RKO (cell line): ENCODE results near the gene PXDN.
"Not testable (repeated sequence)": the region's sequence is repeated elsewhere in the genome, so short reads cannot be mapped to it uniquely, and the experiment has no call there.

Experiments used
- DNase-seq: peaks from one replicate; pipeline ENCODE4 v3.0.0-alpha.2; 2016; ENCODE audit warnings: low spot score

Gene PXDN

DNA sequence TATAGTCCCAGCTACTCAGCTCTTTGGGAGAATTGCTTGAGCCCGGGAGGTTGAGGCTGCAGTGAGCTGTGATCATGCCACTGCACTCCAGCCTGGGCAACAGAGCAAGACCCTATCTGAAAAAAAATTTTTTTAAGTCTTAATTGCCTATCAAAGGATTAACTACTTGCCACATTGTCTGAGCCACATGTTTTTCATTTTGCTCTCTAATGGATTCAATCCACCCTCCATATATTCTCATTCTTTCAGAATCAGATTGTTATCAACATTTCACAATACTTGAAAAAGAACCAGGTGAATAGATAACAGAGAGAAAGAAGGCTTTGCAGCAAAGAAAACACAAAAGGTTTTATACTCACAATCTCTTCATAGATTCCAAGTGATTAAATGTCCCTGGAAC, 61.0 kb downstream of the PXDN start:
- DNase-seq: no peak

DNA sequence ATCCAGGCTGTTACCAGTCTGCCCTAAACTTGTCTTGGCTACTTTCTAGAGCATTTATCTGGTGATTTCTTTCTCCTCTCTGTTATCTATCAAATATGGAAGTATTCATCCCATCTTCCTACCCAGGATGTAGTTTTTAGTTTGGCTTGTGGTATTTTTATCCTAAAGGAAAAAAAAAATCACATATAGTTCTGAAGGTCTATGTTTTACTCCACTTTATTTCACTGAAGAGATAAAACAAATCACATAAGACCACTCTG, 62.2 kb downstream of the PXDN start:
- no peak for DNase-seq

DNA sequence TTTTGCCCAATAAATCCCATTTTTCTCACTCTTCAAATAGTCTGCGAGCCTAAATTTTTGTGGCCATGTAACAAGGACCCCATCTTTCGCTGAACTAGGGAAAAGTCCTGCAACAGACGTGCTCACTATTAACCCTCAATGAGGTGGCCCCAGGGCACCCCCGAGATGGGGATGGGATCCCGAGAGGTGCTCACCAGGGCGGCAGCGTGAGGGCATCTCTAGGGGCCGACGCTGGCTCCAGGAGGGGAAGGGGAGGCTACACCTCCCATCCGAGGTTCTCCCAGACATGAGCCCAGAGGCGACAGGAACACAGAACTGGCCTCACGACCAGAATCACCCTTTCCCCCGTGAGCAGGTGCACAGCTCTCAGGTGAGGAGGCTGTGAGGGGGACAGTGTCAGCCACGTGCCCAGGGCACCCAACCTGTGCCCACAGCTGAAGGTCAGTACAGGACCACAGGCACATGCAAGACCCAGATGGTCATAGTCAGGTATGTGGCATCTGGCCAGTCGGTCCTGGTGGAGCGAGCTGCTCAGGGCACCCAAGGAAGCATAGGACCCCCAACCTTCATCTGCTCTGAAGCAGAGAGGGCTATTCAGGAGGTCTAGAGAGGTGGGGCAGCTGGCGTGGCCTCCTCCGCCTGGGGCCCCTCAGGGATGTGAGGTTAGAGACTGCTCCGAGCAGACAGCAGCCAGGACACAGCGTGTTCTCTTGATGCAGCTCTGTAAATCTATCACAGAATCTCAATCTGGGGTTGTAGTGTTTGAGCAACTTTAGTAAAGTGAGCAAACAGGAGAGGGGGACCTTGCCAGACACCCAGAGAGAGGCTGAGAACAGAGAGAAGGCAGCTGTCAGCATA, 62.8 kb downstream of the PXDN start:
- no peak for DNase-seq

DNA sequence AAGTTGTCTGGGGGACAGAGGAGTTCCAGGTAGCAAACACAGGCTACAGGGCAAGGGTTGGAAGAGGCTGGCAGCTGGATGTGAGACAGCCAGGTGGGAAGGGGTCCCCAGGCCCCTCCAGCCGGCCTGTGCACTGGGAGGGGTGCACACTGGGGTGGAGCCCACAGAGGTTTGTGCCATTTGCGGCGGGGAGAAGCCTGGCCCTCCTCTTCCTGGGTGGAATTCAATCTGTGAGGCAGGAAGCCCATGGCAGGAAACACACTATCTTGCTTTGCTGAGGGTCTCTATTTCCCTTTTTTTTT, 63.3 kb downstream of the PXDN start:
- no peak for DNase-seq

DNA sequence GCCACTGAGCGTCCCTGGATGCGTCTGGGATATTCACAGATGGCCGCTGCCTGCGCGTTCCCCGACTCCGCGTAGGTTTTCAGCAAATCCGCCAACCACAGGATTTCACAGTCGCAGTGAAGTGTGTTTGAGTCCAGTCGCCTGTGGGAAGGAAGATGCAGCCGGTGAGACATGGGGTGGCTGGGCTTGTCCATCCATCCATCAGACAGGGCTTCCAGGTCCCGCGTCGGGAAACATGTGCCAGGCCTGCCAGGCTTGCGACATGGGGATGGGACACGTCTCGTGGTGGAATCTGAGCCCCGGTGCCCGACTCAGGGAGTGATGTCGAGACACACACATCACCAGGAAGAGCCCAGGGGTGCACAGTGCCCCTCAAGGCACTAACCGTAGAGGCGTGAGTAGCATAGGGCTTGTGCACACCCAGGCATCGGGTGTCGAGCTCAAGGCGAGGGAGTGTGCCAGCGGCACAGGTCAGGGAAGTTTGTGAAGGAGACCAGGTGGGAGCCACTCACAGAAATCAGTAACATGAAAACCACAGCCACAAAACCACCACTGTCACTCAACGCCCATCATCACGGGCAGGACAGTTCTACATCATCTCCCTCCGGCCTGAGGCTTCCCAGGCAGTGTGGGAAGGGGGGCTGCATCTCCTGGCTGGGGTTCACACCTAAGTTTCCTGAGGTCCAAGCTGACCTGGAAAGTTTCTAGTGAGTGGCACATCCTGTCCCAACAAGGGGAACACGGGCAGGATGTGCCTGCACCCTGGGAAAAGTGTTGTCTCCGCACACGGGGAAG, 63.9 kb downstream of the PXDN start:
- no peak for DNase-seq

DNA sequence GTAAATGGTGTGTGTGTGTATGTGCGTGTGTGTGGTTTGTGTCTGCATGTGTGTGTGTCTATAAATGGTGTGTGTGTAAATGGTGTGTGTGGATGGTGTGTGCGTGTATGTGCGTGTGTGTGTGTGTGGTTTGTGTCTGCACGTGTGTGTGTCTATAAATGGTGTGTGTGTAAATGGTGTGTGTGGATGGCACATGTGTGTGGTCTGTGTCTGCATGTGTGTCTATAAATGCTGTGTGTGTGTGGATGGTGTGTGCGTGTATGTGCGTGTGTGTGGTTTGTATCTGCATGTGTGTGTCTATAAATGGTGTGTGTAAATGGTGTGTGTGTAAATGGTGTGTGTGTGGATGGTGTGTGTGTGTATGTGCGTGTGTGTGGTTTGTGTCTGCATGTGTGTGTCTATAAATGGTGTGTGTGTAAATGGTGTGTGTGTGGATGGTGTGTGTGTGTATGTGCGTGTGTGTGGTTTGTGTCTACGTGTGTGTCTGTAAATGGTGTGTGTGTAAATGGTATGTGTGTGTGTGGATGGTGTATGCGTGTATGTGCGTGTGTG, 64.8 kb downstream of the PXDN start:
- DNase-seq: not testable (repeated sequence)

DNA sequence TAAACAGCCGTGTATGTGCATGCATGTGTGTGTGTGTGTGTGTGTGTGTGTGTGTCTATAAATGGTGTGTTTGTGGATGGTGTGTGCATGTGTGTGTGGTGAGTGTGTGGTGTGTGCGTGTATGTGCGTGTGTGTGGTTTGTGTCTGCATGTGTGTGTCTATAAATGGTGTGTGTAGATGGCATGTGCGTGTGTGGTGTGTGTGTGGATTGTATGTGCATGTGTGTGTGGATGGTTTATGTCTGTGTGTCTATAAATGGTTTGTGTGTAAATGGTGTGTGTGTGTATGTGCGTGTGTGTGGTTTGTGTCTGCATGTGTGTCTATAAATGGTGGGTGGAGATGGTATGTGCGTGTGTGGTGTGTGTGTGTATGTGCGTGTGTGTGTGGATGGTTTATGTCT, 65.2 kb downstream of the PXDN start:
- not testable (repeated sequence) for DNase-seq

DNA sequence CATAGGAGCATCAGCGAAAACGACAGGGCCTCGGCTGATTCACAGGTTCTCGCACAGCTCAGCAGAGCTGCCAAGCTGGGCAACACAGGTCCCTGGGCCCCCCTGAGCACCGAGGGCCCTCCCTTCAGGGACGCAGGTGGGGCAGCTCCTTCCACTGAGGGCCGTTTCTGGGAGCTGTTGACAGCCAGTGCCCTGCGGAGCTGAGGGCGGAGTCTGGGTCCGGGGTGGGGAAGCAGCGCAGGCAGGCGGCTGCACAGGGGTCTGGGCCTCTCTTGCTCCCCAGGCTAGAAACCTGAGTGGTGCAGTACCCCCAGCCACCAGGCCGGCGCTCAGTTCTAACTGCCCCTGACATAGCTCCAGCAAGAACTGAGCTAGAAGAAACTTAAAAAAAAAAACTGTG, 65.7 kb downstream of the PXDN start:
- no peak for DNase-seq

DNA sequence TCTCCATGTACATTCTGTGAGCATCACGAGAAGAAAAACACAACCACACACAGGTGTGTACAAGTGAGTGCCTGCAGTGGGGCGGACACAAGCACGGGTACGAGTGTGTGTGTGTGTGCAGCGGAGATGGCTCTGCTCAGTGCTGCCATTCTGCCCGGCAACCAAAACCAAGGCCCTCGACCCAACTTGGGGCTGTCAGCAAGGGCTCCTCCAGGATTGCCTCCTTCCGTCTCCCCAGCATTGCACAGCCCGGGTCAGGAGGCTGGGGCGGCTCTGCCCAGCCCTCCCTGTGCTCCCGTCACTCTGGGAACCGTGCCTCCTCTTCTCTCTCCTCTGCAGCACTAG, 66.5 kb downstream of the PXDN start:
- DNase-seq: no peak

DNA sequence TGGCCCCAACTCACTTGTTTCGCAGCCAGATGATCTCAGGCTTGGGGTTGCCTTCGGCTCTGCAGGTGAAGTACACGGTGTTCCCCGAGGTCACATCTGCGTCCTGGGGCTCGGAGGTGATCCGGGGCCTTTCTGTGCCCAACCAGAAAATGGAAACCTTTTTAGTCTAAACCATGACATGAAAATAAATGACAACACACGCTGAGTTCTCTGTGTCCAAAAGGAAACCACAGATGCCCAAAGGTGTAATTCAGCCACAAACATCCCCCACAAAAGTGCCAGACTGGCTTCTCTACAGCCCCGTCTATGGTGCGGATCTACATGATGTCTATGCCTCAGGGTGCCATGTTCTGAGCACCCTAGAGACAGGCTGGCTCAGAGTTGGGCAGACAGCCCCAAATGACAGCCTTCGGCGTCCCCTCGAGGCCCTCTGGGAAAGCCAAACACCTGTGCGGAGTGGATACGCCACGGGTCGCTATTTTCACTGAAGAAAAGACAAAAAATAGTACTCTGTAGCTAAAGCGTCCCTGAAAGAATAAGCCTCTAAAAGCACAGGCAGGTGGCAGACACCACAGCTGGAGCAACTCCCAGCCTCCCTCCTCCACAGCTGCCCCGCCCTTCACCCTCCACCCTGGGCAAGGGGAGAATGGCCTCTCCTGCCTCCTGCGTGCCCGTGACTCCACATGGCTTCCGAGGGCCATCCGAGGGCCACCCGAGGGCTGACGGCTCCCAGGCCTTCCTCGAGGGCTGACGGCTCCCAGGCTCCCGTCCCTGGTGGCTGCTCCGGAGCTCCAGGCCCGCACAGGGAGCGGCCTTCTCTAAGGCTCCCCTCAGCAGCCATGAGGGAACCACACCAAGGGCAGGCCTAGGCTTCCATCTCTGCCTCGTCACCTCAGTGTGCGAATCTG, 67.1 kb downstream of the PXDN start:
- DNase-seq: no peak

DNA sequence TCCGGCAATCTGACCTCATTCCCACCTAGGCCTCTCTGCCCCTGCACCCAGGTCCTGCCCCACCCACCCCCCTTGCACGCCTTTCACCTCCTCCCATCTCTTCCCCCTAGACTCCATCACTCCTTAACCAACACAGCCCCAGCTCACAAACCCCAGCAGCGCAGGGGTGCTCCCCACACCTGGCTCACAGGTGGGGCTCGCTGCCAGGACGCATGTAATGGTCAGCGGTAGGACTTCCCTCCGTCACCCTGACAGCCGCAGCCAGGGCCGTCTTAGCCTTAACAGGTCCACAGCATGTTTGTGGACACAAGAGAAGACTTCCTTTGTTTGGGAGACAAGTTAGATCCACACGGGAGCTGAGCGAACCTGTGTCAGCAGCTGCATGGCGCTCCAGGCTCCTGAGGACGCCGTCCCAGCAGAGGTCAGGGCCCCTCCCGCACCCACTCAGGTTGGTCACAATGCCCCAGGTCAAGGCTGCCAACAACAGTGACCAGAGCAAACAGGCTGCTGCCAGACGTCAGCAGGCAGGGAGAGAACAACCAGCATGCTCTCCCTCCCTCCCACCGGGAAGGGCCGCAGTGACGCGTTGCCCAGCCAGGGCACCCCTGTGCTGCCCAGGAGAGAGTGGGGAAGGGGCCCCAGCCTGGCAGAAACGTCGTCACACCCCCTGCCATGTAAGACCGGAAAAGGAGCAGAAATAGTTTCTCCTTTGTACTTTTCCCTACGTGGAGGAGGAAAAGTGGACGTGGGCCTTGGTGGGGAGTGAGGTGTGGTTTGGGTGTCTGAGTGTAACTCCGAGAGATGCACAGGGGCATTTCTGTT, 68.0 kb downstream of the PXDN start:
- DNase-seq: no peak

DNA sequence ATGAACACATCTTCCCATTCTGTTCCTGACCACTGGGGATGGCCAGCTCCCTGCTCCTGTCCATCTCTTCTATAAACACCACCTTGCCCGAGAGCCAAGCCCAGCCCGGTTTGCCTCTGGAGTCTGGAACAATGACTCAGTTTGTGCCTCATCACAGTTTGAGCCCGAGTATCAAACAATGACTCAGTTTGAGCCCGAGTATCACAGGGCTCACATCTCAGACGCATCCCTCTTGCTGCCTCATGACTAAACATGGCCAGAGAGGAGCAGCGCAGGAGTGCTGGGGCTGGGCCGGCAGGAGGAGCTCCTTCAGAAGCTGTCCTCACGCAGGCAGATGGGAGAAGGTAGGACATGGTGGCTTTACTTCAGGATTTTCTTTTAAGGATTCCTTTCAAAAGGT, 68.7 kb downstream of the PXDN start:
- DNase-seq: peak; percentile 72

DNA sequence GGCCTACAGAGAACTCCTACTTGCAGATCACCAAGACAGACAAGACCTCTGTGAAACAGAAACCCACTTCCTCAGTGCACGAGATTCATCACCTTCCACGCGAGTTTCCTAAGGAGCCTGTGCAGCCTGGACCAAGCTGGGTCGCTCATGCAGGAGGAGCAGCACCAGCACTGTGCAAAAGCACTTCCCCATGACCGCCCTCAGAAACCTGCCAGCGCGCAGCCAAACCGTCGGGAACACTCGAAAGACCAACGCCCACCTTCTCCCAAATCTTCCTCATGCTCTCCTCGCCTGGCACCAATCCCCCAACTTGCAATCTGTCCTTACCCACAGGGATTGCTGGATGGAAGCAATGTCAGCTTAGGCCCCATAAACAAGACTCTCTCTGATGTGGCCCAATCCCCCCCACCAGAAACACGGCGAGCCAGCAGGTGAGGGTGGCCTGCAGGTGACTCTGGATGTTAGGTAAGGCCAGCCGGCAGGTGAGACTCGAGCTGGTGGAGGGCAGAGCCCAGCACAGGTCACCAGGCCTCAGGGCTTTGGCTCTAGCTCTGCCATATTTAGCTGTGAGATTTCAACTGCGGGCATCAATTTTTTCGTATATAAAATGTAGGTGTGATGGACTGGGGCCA, 69.4 kb downstream of the PXDN start:
- DNase-seq: no peak

DNA sequence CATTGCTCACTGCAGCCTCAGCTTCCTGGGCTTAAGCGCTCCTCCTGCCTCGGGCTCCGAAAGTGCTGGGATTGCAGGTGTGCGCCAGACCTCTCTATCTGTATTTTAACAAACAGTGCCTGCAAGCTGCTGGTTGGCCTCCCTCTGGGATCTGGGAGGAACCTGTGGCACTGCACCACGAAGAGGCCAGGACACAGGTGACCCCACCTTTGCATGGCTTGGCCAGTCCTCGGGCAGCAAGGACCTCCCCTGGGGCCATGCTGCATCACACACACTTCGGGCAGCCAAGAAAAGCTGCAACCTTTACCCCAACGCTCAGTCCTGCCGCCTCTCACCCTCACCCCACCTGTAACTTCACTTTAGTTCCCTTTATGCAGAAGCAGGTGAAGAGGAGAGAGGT, 70.0 kb downstream of the PXDN start:
- no peak for DNase-seq

DNA sequence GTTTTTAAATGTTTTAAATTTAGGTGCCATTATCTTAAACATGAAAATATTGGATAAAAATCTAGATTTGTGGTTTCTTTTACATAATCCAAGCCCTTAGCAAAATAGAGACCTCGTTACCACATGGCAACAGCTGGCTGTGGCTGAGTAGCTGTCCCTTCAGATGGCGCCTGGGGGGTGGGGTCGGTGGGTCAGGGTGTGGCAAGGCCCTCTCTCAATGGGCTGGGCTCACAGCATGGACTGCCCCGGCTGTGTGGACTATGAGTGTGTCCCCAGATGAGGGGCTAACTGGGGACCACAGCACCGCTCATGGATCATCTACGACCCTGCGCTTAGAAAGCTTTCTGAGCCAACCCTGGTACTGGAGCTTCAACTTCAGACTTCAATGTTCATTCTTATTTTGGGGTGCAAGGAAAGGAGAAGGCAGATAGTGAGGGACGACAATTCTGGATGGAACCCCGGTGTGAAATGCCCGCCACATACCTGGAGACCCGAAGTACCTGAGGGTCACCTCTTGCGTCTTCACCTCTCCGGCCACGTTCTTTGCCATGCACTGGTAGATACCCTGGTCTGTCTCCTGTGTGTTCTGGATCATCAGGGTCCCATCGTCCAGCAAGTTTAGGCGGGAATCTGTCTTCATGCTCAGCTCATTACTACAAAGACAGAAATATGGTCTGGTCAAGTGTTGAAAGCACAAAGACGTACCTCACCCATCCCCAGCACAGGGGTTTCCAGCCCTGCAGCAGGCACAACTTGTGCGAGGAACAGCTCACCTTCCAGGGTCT, 71.0 kb downstream of the PXDN start:
- DNase-seq: no peak

DNA sequence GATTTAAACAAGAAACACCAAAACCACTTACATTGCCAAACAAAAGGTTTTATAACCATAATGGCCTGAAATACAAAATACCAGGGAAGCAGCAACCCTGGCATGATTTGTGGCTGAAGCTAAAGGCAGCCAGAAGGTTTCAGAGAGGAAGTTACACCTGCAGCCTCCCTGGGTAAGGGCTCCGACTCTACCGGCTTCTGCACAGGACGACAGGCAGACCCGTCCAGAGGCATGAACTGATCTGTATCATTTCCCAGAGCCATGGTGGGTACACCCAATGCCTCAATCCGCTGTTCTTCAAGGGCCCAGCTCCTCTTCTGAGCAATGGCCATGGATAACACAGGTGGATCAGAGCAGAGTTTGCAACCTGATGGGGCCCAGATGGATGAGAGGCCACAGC, 71.6 kb downstream of the PXDN start:
- DNase-seq: no peak

DNA sequence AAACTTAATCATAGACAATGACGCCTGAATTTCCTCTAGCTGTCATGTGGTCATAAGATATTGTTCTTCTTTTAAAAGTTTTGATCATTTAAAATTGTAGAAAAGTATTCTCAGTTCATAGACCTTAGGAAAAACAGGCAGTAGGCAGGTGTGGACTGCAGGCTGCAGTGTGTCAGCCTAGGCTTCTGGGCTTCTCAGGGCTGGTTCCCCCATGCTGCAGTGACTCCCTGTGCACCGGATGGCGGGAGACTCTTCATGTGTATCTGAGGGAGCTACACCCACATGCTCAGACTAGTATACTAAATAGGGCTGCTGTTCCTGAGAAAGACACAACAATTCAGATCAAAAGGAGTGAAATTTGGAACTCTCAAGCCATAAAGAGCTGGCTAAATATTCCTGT, 72.4 kb downstream of the PXDN start:
- DNase-seq: no peak

DNA sequence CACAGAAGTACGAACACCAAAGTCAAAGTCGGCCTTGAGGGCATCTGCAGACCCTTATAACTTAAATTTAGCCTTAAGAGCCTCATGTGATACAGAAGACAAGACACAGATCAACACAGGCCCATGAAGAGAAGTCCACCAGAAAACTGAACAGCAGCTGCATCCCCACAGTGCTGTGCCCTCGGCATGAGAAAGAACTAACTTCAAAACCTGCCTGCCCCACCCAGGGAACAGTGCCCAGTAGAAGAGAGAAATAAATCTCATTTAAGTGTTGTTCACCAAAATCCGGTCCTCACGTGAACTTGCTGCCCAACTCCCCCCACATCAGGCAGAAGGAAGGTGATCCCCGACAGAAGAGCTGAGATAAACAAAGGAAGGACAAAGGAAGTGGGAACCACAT, 73.7 kb downstream of the PXDN start:
- no peak for DNase-seq

DNA sequence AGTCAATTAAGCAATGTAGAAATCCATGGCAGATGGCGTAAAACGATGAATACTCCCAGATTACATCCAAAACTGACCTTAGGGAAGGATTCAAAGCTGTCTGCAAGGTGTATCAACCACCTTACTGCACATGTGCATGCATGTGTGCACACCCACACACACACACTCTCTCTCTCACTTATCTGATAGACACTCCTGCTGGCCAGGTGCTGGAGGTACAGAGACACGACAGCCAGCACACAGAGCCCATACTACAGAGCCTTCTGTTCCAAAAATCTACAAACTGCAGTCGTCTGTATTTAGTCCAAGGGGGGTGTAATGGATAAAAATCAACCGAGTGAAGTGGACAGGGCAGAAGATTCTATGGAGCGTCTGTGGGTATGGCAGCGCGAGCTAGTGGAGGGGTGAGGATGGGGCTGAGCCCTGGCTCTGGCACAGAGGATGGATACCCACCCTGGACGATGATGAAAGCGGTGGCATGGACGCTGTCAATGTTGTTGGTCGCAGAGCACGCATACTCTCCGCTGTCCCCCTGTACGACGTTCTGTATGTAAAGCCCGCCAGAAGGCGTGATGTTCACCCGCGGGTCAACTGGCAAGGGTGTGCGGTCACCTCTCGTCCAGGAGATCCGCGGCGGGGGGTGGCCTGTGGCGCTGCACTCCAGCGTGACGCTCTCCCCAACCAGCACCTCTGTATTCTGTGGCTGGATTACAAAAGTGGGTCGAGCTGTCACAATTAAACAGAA, 78.4 kb downstream of the PXDN start:
- DNase-seq: no peak

DNA sequence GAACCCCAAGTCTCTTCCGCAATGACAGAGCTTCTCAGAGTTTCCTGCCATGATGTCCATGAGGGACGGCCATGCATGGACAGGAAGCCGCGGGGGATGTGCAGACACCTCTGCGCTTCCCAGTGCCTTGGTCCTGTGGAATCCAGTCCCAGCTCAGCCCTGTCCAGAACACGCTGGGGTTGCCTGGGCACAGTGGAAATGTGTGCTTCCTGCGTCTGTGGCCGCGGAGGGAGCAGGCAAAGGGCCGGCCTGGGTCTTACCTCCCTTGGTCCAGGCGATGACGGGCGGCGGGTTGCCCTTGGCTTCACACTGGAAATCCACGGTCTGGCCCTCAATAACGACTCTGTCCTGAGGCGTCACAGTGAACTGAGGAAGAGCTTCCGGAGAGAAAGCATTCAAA, 79.6 kb downstream of the PXDN start:
- no peak for DNase-seq
